Measurements from ENCODE around the gene FNTB.

DNA sequence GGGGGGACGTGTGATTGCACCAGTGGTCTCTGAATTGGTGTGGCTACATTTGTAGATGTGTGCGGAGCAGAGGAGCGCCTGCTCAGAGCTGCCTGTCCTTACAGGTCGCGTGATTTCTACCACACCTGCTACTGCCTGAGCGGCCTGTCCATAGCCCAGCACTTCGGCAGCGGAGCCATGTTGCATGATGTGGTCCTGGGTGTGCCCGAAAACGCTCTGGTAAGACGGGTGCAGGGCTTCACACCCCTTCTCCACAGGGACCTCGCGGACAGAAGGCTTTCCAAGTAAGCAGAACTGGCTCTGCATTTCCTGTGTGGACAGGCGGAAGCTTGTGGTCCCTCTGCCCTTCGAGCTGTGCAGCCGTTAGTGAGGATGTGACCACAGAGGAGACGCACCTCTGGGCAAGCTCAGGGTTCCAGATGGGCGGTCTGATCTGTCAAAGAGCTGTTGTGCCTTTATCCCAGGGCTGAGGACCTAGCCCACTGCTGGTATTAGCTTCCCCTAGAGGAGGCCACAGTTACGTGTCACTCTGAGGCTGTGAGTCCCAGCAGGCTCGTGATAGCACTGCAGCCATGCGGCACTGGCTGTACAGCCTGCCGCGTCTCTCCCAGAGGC is 67.9 kb downstream of the FNTB start:
- TF ChIP-seq, protein P1, sequence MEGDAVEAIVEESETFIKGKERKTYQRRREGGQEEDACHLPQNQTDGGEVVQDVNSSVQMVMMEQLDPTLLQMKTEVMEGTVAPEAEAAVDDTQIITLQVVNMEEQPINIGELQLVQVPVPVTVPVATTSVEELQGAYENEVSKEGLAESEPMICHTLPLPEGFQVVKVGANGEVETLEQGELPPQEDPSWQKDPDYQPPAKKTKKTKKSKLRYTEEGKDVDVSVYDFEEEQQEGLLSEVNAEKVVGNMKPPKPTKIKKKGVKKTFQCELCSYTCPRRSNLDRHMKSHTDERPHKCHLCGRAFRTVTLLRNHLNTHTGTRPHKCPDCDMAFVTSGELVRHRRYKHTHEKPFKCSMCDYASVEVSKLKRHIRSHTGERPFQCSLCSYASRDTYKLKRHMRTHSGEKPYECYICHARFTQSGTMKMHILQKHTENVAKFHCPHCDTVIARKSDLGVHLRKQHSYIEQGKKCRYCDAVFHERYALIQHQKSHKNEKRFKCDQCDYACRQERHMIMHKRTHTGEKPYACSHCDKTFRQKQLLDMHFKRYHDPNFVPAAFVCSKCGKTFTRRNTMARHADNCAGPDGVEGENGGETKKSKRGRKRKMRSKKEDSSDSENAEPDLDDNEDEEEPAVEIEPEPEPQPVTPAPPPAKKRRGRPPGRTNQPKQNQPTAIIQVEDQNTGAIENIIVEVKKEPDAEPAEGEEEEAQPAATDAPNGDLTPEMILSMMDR (conservative IDR thresholded peaks at IDR 0.05 in 1 of 2, IDR thresholded peaks at IDR 0.05 in 1 of 2; ENCODE audit: extremely low read depth in 1 of 2, insufficient read depth in 1 of 2, low read depth in 1 of 2, low read length in 2 of 2), result no peak
- TF ChIP-seq EZH2 (IDR thresholded peaks at IDR 0.05; ENCODE audit: borderline replicate concordance, low read length), result no peak

Data from mammary epithelial cell (primary cell).